Stomach (tissue), 9 donors: ENCODE results near the gene ZNF506. TPM values are rescaled to one million over a fixed set of nuclear protein-coding genes. Genes with fewer than 3 reads are reported as not detected.
"Not testable (repeated sequence)": the region's sequence is repeated elsewhere in the genome, so short reads cannot be mapped to it uniquely, and the experiment has no call there.

ENCODE experiments used
- DNase-seq, 2 donors: peaks; one replicate each; pipeline versions ENCODE4 v3.0.0 to v3.0.0-alpha.2; 2013 to 2019
- H3K27ac ChIP-seq, 5 donors: fragments of 200-600 bp in 4 of 5; sonication (generic) in 4 of 5; one replicate each; pipeline ENCODE4 v1.5.1; 2013 to 2019; ENCODE audit warnings: mild to moderate bottlenecking in 1 of 5, moderate library complexity in 1 of 5
- H3K27me3 ChIP-seq, 3 donors: fragments of 200-600 bp; sonication (generic); one replicate each; pipeline ENCODE4 v1.5.1; 2017 to 2019; ENCODE audit warnings: mixed run types in 1 of 3
- H3K36me3 ChIP-seq, 4 donors: fragments of 200-600 bp; sonication (generic); 1 replicate in 3 of 4; 2 replicates in 1 of 4; pipeline ENCODE4 v1.5.1; 2016 to 2019
- H3K4me1 ChIP-seq, 4 donors: fragments of 200-600 bp; sonication (generic); one replicate each; pipeline ENCODE4 v1.5.1; 2016 to 2019
- H3K4me3 ChIP-seq, 4 donors: fragments of 200-600 bp; sonication (generic) in 3 of 4; one replicate each; pipeline ENCODE4 v1.5.1; 2016 to 2019; ENCODE audit warnings: mild to moderate bottlenecking in 1 of 4
- H3K9me3 ChIP-seq, 4 donors: fragments of 200-600 bp; sonication (generic); one replicate each; pipeline ENCODE4 v1.5.1; 2016 to 2019
- CTCF ChIP-seq, 7 experiments: fragments of 450-650 bp in 4 of 7; fragments of 200-600 bp in 3 of 7; sonication (generic) in 3 of 7; IDR thresholded peaks; one replicate each; pipeline ENCODE4 v1.5.1; 2016 to 2019; ENCODE audit warnings: antibody characterized with exemption in 7 of 7, control low read depth in 2 of 7, mild to moderate bottlenecking in 1 of 7
- EP300 ChIP-seq: sonication (generic); formaldehyde crosslinking; IDR thresholded peaks from one replicate; pipeline ENCODE4 v1.6.1; 2017; ENCODE audit warnings: antibody characterized with exemption
- POLR2A ChIP-seq, 4 donors: fragments of 450-650 bp; IDR thresholded peaks; one replicate each; pipeline ENCODE4 v1.6.1; 2016; ENCODE audit warnings: antibody characterized with exemption in 4 of 4, control low read depth in 2 of 4, mild to moderate bottlenecking in 1 of 4, moderate library complexity in 1 of 4
- POLR2AphosphoS5 ChIP-seq, 3 donors: sonication (generic); formaldehyde crosslinking; IDR thresholded peaks; one replicate each; pipeline ENCODE4 v1.6.1; 2016; ENCODE audit warnings: antibody characterized with exemption in 3 of 3
- WGBS, 5 donors: extraction: QIAGEN DNeasy Blood & Tissue Kit in 3 of 5; methylation state at CpG; one replicate each; pipeline versions ENCODE4 v1.1.5 to v1.1.7; 2013 to 2018; 5-methylcytosine and 5-hydroxymethylcytosine counted together
- intact Hi-C: fragments of 100-400 bp; cut with DNase I; formaldehyde crosslinking; loops from one replicate; pipeline ENCODE4 v1.15.1; 2023; ENCODE audit warnings: low total_unique reads
- polyA plus RNA-seq, 3 donors: library from polyadenylated mRNA; stranded (reverse); fragments of 200-250 nt; gene quantifications; one replicate each; pipeline ENCODE4 v1.2.3, GENCODE V29; 2013
- total RNA-seq, 5 donors: library from RNA; depleted of rRNA; stranded (reverse); fragments of >200 nt; gene quantifications; one replicate each; pipeline versions ENCODE4 v1.1.0 to v1.2.3, GENCODE V29; 2014 to 2016
- donor health status: healthy with polysubstance abuse.
- donor health status: Bipolar disorder and iron deficiency.
- donor health status: healthy.

ZNF506 gene
- total and polyA plus RNA-seq, 8 donors: 3.4 to 93.7 (median 25.1) TPM

GRCh38 chr19:19817357-19817756, 4.2 kb downstream of the ZNF506 start:
- no peak overlapping the region for H3K27ac ChIP-seq
- H3K4me1 ChIP-seq: peaks cover 0 to 59% (median 30%) of the 10 kb centered on the region in 4 donors
- no peak for TF ChIP-seq EP300
- no peaks in the 10 kb centered on the region for H3K27me3 ChIP-seq
- intact Hi-C loops: no loop called here
- peak in 1 of 2 donors; percentile 9 for DNase-seq
- WGBS, 5 donors: 63 to 84% (median 77%) methylated on average over 3 of the region's 3 CpGs
- peaks cover 0 to 33% (median 33%) of the 10 kb centered on the region in 4 donors for H3K36me3 ChIP-seq
- H3K4me3 ChIP-seq: no peak overlapping the region
- peaks cover 0 to 51% (median 24%) of the 10 kb centered on the region in 4 donors for H3K9me3 ChIP-seq

GRCh38 chr19:19816679-19817078, 4.9 kb downstream of the ZNF506 start:
- Histone ChIP-seq H3K36me3 (peaks cover 0 to 34% (median 33%) of the 10 kb centered on the region in 4 donors), H3K9me3 (peaks cover 0 to 54% (median 26%) of the 10 kb centered on the region in 4 donors), H3K4me1 (peaks cover 0 to 56% (median 29%) of the 10 kb centered on the region in 4 donors), H3K4me3 (no peak overlapping the region), H3K27ac (no peak overlapping the region), H3K27me3 (no peaks in the 10 kb centered on the region)
- intact Hi-C loops: no loop called here
- no peak for DNase-seq
- TF ChIP-seq EP300 (no peak), POLR2AphosphoS5 (IDR thresholded peaks at IDR 0.05) (no peak), POLR2A (IDR thresholded peaks at IDR 0.05) (no peak)
- WGBS, 5 donors: 81 to 89% (median 85%) methylated on average over 7 to 9 of the region's 9 CpGs

GRCh38 chr19:19811999-19812398, 9.6 kb downstream of the ZNF506 start:
- WGBS, 5 donors: 91 to 100% (median 96%) methylated on average over 1 of the region's 1 CpG

GRCh38 chr19:19805480-19805879, 16.1 kb downstream of the ZNF506 start:
- Histone ChIP-seq H3K27me3 (no peaks in the 10 kb centered on the region), H3K9me3 (peaks cover 0 to 66% (median 30%) of the 10 kb centered on the region in 4 donors), H3K4me3 (no peak overlapping the region), H3K36me3 (peaks cover 9 to 83% (median 73%) of the 10 kb centered on the region in 4 donors), H3K27ac (no peak overlapping the region), H3K4me1 (peaks cover 0 to 4% (median 0%) of the 10 kb centered on the region in 4 donors)
- no peak for DNase-seq
- TF ChIP-seq POLR2AphosphoS5 (IDR thresholded peaks at IDR 0.05): no peak
- no peak for TF ChIP-seq CTCF (IDR thresholded peaks at IDR 0.05)
- intact Hi-C loops: no loop called here
- WGBS, 5 donors: 87 to 98% (median 91%) methylated on average over 1 of the region's 1 CpG

More at GRCh38 chr19:19811999-19812398, 9.6 kb downstream of the ZNF506 start:
- peaks cover 0 to 48% (median 36%) of the 10 kb centered on the region in 4 donors for H3K36me3 ChIP-seq
- peaks cover 0 to 65% (median 31%) of the 10 kb centered on the region in 4 donors for H3K9me3 ChIP-seq
- H3K27ac ChIP-seq, intact Hi-C loops, H3K4me3 ChIP-seq, H3K27me3 ChIP-seq, DNase-seq: not testable (repeated sequence)
- peaks cover 0 to 22% (median 6%) of the 10 kb centered on the region in 4 donors for H3K4me1 ChIP-seq

- H3K4me3 ChIP-seq: no peak overlapping the region
- 86 to 94% (median 92%) methylated on average over 1 of the region's 1 CpG for WGBS, 5 donors
- peaks cover 0 to 39% (median 15%) of the 10 kb centered on the region in 4 donors for H3K9me3 ChIP-seq
- TF ChIP-seq EP300 (no peak), POLR2AphosphoS5 (IDR thresholded peaks at IDR 0.05) (no peak), CTCF (IDR thresholded peaks at IDR 0.05) (no peak), POLR2A (IDR thresholded peaks at IDR 0.05) (no peak)
- DNase-seq: no peak
- H3K4me1 ChIP-seq: no peaks in the 10 kb centered on the region
- no peak overlapping the region for H3K27ac ChIP-seq
- no peaks in the 10 kb centered on the region for H3K27me3 ChIP-seq
- intact Hi-C loops: no loop called here
- peaks cover 31 to 81% (median 75%) of the 10 kb centered on the region in 4 donors for H3K36me3 ChIP-seq
Observed at GRCh38 chr19:19788015-19788414, 33.5 kb downstream of the ZNF506 start.

GRCh38 chr19:19785476-19785875, 36.1 kb downstream of the ZNF506 start:
- Histone ChIP-seq H3K36me3 (peaks cover 16 to 55% (median 50%) of the 10 kb centered on the region in 4 donors), H3K9me3 (peaks cover 0 to 22% (median 4%) of the 10 kb centered on the region in 4 donors)
- H3K4me1 ChIP-seq, H3K4me3 ChIP-seq, H3K27ac ChIP-seq, DNase-seq, H3K27me3 ChIP-seq, intact Hi-C loops: not testable (repeated sequence)
- 94 to 97% (median 97%) methylated on average over 18 to 19 of the region's 19 CpGs for WGBS, 5 donors
